Hepatocyte (in vitro differentiated cells): ENCODE measurements around the gene HSDL1.

Experiments used
- EZH2 ChIP-seq: fragments of 200-600 bp; sonication (generic); IDR thresholded peaks from 2 replicates; pipeline ENCODE4 v1.6.1; 2016; ENCODE audit warnings: antibody characterized with exemption, mild to moderate bottlenecking, borderline replicate concordance
- TF ChIP-seq, protein P1 (sequence below): fragments of 200-600 bp; sonication (generic); IDR thresholded peaks from 2 replicates; pipeline ENCODE4 v1.5.1; 2016; ENCODE audit warnings: antibody characterized with exemption, mild to moderate bottlenecking; ENCODE audit not compliant: poor library complexity

DNA sequence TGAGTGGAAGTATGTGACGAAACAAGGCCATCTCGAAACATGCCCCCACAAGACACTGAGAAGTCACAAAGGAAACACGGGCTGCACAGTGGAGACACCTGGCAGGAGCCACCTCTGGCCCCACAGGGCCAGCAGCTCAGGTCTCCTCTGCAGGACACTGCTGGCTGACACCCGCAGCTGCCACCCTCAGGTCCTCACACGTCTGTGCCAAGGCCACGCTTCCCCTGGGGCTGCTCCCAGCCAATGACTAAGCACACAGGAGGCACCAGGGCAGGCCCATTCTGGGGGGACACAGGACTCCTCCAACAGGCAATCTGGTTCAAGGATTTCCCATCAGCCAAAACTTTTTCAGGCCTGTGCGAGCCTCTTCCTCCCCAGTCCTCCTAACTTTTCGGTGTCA is 64.6 kb downstream of the HSDL1 start:
- no peak for TF ChIP-seq EZH2
- TF ChIP-seq, protein P1, sequence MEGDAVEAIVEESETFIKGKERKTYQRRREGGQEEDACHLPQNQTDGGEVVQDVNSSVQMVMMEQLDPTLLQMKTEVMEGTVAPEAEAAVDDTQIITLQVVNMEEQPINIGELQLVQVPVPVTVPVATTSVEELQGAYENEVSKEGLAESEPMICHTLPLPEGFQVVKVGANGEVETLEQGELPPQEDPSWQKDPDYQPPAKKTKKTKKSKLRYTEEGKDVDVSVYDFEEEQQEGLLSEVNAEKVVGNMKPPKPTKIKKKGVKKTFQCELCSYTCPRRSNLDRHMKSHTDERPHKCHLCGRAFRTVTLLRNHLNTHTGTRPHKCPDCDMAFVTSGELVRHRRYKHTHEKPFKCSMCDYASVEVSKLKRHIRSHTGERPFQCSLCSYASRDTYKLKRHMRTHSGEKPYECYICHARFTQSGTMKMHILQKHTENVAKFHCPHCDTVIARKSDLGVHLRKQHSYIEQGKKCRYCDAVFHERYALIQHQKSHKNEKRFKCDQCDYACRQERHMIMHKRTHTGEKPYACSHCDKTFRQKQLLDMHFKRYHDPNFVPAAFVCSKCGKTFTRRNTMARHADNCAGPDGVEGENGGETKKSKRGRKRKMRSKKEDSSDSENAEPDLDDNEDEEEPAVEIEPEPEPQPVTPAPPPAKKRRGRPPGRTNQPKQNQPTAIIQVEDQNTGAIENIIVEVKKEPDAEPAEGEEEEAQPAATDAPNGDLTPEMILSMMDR = no peak
